GM21825 (cell line): Measurements from ENCODE around the gene MAP1LC3B2.
"Not testable (repeated sequence)": the region's sequence is repeated elsewhere in the genome, so short reads cannot be mapped to it uniquely, and the experiment has no call there.

Experiments
- ATAC-seq: cut with Tn5 transposase; IDR thresholded peaks from one replicate; pipeline ENCODE4 v1.9.1; 2021; ENCODE audit warnings: mild to moderate bottlenecking, moderate library complexity; ENCODE audit not compliant: unreplicated experiment

Gene MAP1LC3B2

GRCh38 chr12:116556964-116557698, 2.0 kb upstream of the MAP1LC3B2 start:
- ATAC-seq = no peak

- ATAC-seq = no peak
These were observed 660 bp upstream of the MAP1LC3B2 start for GRCh38 chr12:116558280-116559161.

GRCh38 chr12:116561181-116561821, 2.1 kb downstream of the MAP1LC3B2 start:
- ATAC-seq = no peak

- ATAC-seq = no peak
These were observed 2.9 kb downstream of the MAP1LC3B2 start for GRCh38 chr12:116562090-116562489.

- no peak for ATAC-seq
These were observed 4.1 kb downstream of the MAP1LC3B2 start for GRCh38 chr12:116563262-116563661.

- ATAC-seq = no peak
These were observed 4.9 kb downstream of the MAP1LC3B2 start for GRCh38 chr12:116564080-116564479.

GRCh38 chr12:116565221-116565620, 6.0 kb downstream of the MAP1LC3B2 start:
- ATAC-seq = not testable (repeated sequence)

- no peak for ATAC-seq
These were observed 6.8 kb downstream of the MAP1LC3B2 start for GRCh38 chr12:116565963-116566362.

- no peak for ATAC-seq
These were observed 9.0 kb downstream of the MAP1LC3B2 start for GRCh38 chr12:116568203-116568602.

GRCh38 chr12:116571089-116571488, 11.9 kb downstream of the MAP1LC3B2 start:
- no peak for ATAC-seq

GRCh38 chr12:116573776-116574175, 14.6 kb downstream of the MAP1LC3B2 start:
- no peak for ATAC-seq

- not testable (repeated sequence) for ATAC-seq
These were observed 16.6 kb downstream of the MAP1LC3B2 start for GRCh38 chr12:116575754-116576153.

- no peak for ATAC-seq
These were observed 18.0 kb downstream of the MAP1LC3B2 start for GRCh38 chr12:116577154-116577561.

GRCh38 chr12:116578051-116578450, 18.9 kb downstream of the MAP1LC3B2 start:
- ATAC-seq = no peak

- no peak for ATAC-seq
These were observed 23.4 kb downstream of the MAP1LC3B2 start for GRCh38 chr12:116582610-116583009.

- no peak for ATAC-seq
These were observed 24.0 kb downstream of the MAP1LC3B2 start for GRCh38 chr12:116583129-116583694.

GRCh38 chr12:116587270-116587669, 28.1 kb downstream of the MAP1LC3B2 start:
- no peak for ATAC-seq

- ATAC-seq = no peak
These were observed 29.3 kb downstream of the MAP1LC3B2 start for GRCh38 chr12:116588390-116589028.

- ATAC-seq = no peak
These were observed 30.4 kb downstream of the MAP1LC3B2 start for GRCh38 chr12:116589581-116589980.

- no peak for ATAC-seq
These were observed 31.4 kb downstream of the MAP1LC3B2 start for GRCh38 chr12:116590561-116590960.
